B cell (primary cell): Measurements from ENCODE around the gene NCKAP1. TPM values are rescaled to one million over a fixed set of nuclear protein-coding genes. Genes with fewer than 3 reads are reported as not detected.

Experiments used
- ATAC-seq: fragments of 200-7000 bp; cut with Tn5 transposase; one replicate; pipeline ENCODE4 v1.10.0; 2021; ENCODE audit warnings: low read depth, mild to moderate bottlenecking, moderate number of reproducible peaks, moderate library complexity
- CTCF ChIA-PET: fragments of 350-600 bp; sonication (Branson Sonifier 250); formaldehyde crosslinking; loops from one replicate; lab custom pipeline; 2021; ENCODE audit warnings: antibody characterized with exemption, inconsistent platforms; lab: Charles Lee
- POLR2A ChIA-PET: fragments of 350-600 bp; sonication (Branson Sonifier 250); formaldehyde crosslinking; loops from one replicate; lab custom pipeline; 2021; ENCODE audit warnings: antibody characterized with exemption; lab: Charles Lee
- DNase-seq: peaks from one replicate; pipeline ENCODE4 v3.0.0; 2013
- H2AFZ ChIP-seq: 2 replicates; pipeline ENCODE4 v1.6.1; 2012; ENCODE audit warnings: mild to moderate bottlenecking, low read depth, low read length; ENCODE audit not compliant: insufficient read depth, poor library complexity, severe bottlenecking
- H3K27ac ChIP-seq, 2 donors: 1 replicate in 1 of 2; 2 replicates in 1 of 2; pipeline ENCODE4 v1.5.1; 2012 to 2013; ENCODE audit warnings: low read length in 2 of 2, mild to moderate bottlenecking in 2 of 2, moderate library complexity in 1 of 2
- H3K27me3 ChIP-seq, 4 experiments: fragments of 200-600 bp in 1 of 4; sonication (generic) in 1 of 4; replicated peaks in 1 of 4; 1 replicate in 2 of 4; 2 replicates in 2 of 4; pipeline versions ENCODE4 v1.6.1 to v1.7.0; 2013 to 2016; ENCODE audit warnings: low read length in 3 of 4, mild to moderate bottlenecking in 2 of 4, mixed read lengths in 1 of 4, moderate library complexity in 1 of 4; ENCODE audit not compliant: insufficient read depth in 4 of 4, control insufficient read depth in 3 of 4; ENCODE audit errors: control extremely low read depth in 1 of 4
- H3K36me3 ChIP-seq, 2 experiments: replicated peaks in 1 of 2; 1 replicate in 1 of 2; 2 replicates in 1 of 2; pipeline versions ENCODE4 v1.6.1 to v1.7.1; 2013; ENCODE audit warnings: low read length in 1 of 2; ENCODE audit not compliant: insufficient read depth in 2 of 2, control insufficient read depth in 1 of 2; ENCODE audit errors: control extremely low read depth in 1 of 2, extremely low read depth in 1 of 2
- H3K4me1 ChIP-seq, 2 donors: fragments of 200-600 bp in 1 of 2; sonication (generic) in 1 of 2; 1 replicate in 1 of 2; 2 replicates in 1 of 2; pipeline versions ENCODE4 v1.5.1 to v1.6.1; 2013 to 2017; ENCODE audit warnings: low read length in 2 of 2; ENCODE audit not compliant: control insufficient read depth in 2 of 2, insufficient read depth in 2 of 2
- H3K4me2 ChIP-seq: replicated peaks from 2 replicates; pipeline ENCODE3; 2012; ENCODE audit warnings: mild to moderate bottlenecking, low read depth, low read length; ENCODE audit not compliant: poor library complexity, severe bottlenecking
- H3K4me3 ChIP-seq, 5 experiments: fragments of 200-600 bp in 1 of 5; sonication (generic) in 1 of 5; 1 replicate in 3 of 5; 2 replicates in 2 of 5; pipeline versions ENCODE4 v1.5.1 to v1.7.0; 2011 to 2016; ENCODE audit warnings: low read length in 4 of 5, mild to moderate bottlenecking in 4 of 5, low read depth in 2 of 5, control low read depth in 1 of 5, moderate library complexity in 1 of 5; ENCODE audit not compliant: insufficient read depth in 1 of 5; ENCODE audit errors: control extremely low read depth in 1 of 5, extremely low read depth in 1 of 5
- H3K79me2 ChIP-seq: fragments of 200-600 bp; sonication (generic); one replicate; pipeline ENCODE4 v1.6.0; 2016; ENCODE audit warnings: low read length; ENCODE audit not compliant: control insufficient read depth, insufficient read depth
- H3K9ac ChIP-seq: fragments of 200-600 bp; sonication (generic); 2 replicates; pipeline ENCODE4 v1.6.1; 2017; ENCODE audit warnings: mild to moderate bottlenecking, low read length, moderate library complexity
- H3K9me3 ChIP-seq, 3 donors: one replicate each; pipeline versions ENCODE4 v1.6.1 to v1.7.1; 2013; ENCODE audit warnings: low read length in 2 of 3; ENCODE audit not compliant: control insufficient read depth in 2 of 3, insufficient read depth in 1 of 3; ENCODE audit errors: control extremely low read depth in 1 of 3
- H4K20me1 ChIP-seq: 2 replicates; pipeline ENCODE4 v1.6.0; 2012; ENCODE audit warnings: mild to moderate bottlenecking, low read length; ENCODE audit not compliant: insufficient read depth, control insufficient read depth, poor library complexity, severe bottlenecking
- H3K27ac Mint-ChIP-seq: one replicate; pipeline ENCODE4 v1.8.0; 2021; ENCODE audit warnings: mixed read lengths
- H3K27me3 Mint-ChIP-seq: one replicate; pipeline ENCODE4 v1.8.0; 2021; ENCODE audit warnings: mixed read lengths
- H3K4me1 Mint-ChIP-seq: one replicate; pipeline ENCODE4 v1.8.0; 2021; ENCODE audit warnings: mixed read lengths
- H3K4me3 Mint-ChIP-seq: one replicate; pipeline ENCODE4 v1.8.0; 2021; ENCODE audit warnings: mixed read lengths
- H3K9me3 Mint-ChIP-seq: one replicate; pipeline ENCODE4 v1.8.0; 2022; ENCODE audit warnings: mixed read lengths; ENCODE audit not compliant: insufficient read depth
- CTCF ChIP-seq: fragments of 200-600 bp; IDR thresholded peaks from one replicate; pipeline ENCODE4 v1.8.0; 2022; ENCODE audit warnings: antibody characterized with exemption, mild to moderate bottlenecking
- EZH2 ChIP-seq: IDR thresholded peaks from 2 replicates; pipeline ENCODE4 v1.6.1; 2012; ENCODE audit warnings: borderline replicate concordance, low read depth, mild to moderate bottlenecking, moderate library complexity, low read length; ENCODE audit not compliant: insufficient read depth, poor library complexity, severe bottlenecking
- WGBS: methylation state at CpG from one replicate; pipeline ENCODE4 v1.1.5; 2013; ENCODE audit warnings: missing lambda C conversion rate; ENCODE audit not compliant: insufficient coverage; 5-methylcytosine and 5-hydroxymethylcytosine counted together
- intact Hi-C: fragments of 100-400 bp; cut with micrococcal nuclease; formaldehyde crosslinking; loops from one replicate; pipeline ENCODE4 v1.10.0; 2022
- polyA plus RNA-seq: library from polyadenylated mRNA; depleted of rRNA; stranded (reverse); fragments of >200 nt; gene quantifications from 2 replicates; pipeline ENCODE4 v1.2.3, GENCODE V29; 2012
- total RNA-seq, 2 donors: library from RNA; stranded (reverse); fragments of 120-200 nt in 1 of 2; gene quantifications; 1 replicate in 1 of 2; 2 replicates in 1 of 2; pipeline versions ENCODE4 v1.2.3 to v1.2.4, GENCODE V29; 2013 to 2022

The NCKAP1 gene
- total and polyA plus RNA-seq, 2 donors (not counting 1 experiment from before 2014, with no cell fraction given) = 0.05 TPM; not detected in 1

GRCh38 chr2:182954789-182955188 lies 83.5 kb downstream of the NCKAP1 start:
- no peaks in the 10 kb centered on the region for H3K27me3 ChIP-seq
- H3K79me2 ChIP-seq = no peaks in the 10 kb centered on the region
- Mint-ChIP-seq H3K4me3 (no peak overlapping the region), H3K27ac (no peak overlapping the region), H3K9me3 (no peaks in the 10 kb centered on the region), H3K27me3 (no peaks in the 10 kb centered on the region), H3K4me1 (no peaks in the 10 kb centered on the region)
- TF ChIP-seq EZH2 = no peak
- TF ChIP-seq CTCF = no peak
- no peak overlapping the region for H3K4me3 ChIP-seq
- H2AFZ ChIP-seq = no peak overlapping the region
- no peaks in the 10 kb centered on the region for H4K20me1 ChIP-seq
- H3K4me2 ChIP-seq = no peak overlapping the region
- ATAC-seq = no peak
- POLR2A ChIA-PET = no interaction called here
- DNase-seq = no peak
- intact Hi-C loops = no loop called here
- no peak overlapping the region for H3K9ac ChIP-seq
- H3K36me3 ChIP-seq = no peaks in the 10 kb centered on the region
- H3K4me1 ChIP-seq = no peaks in the 10 kb centered on the region
- no peak overlapping the region for H3K27ac ChIP-seq
- CTCF ChIA-PET = no interaction called here
- H3K9me3 ChIP-seq = no peaks in the 10 kb centered on the region

- no peaks in the 10 kb centered on the region for H3K36me3 ChIP-seq
- CTCF ChIA-PET = no interaction called here
- H3K79me2 ChIP-seq = no peaks in the 10 kb centered on the region
- H3K27ac Mint-ChIP-seq = no peak overlapping the region
- no peaks in the 10 kb centered on the region for H4K20me1 ChIP-seq
- no peaks in the 10 kb centered on the region for H3K4me1 ChIP-seq
- intact Hi-C loops = no loop called here
- ATAC-seq (no peak), DNase-seq (no peak)
- H3K27me3 ChIP-seq = no peaks in the 10 kb centered on the region
- no peaks in the 10 kb centered on the region for H3K9me3 ChIP-seq
- no peak overlapping the region for H3K4me3 ChIP-seq
- no peaks in the 10 kb centered on the region for H3K27me3 Mint-ChIP-seq
- no peaks in the 10 kb centered on the region for H3K9me3 Mint-ChIP-seq
- POLR2A ChIA-PET = no interaction called here
- no peak overlapping the region for H2AFZ ChIP-seq
- no peak overlapping the region for H3K4me2 ChIP-seq
- WGBS = no CpG with 5 or more reads among the region's 6 CpGs
- H3K4me1 Mint-ChIP-seq = no peaks in the 10 kb centered on the region
- H3K9ac ChIP-seq = no peak overlapping the region
- no peak overlapping the region for H3K4me3 Mint-ChIP-seq
- no peak for TF ChIP-seq CTCF
- TF ChIP-seq EZH2 = no peak
- H3K27ac ChIP-seq = no peak overlapping the region
Observed at GRCh38 chr2:182952741-182953450, 85.4 kb downstream of the NCKAP1 start.
